CD14-positive monocyte (primary cell): ENCODE measurements around the gene ANKRD39. TPM values are rescaled to one million over a fixed set of nuclear protein-coding genes. Genes with fewer than 3 reads are reported as not detected.

ENCODE experiments used
- DNase-seq, 3 donors: peaks; one replicate each; pipeline ENCODE4 v3.0.0-alpha.2; 2011 to 2022
- H2AFZ ChIP-seq: 2 replicates; pipeline ENCODE4 v1.6.0; 2012; ENCODE audit warnings: mild to moderate bottlenecking, low read depth, low read length, inconsistent platforms; ENCODE audit not compliant: insufficient read depth, poor library complexity, severe bottlenecking
- H3K27ac ChIP-seq, 2 donors: 1 replicate in 1 of 2; 2 replicates in 1 of 2; pipeline ENCODE4 v1.5.1; 2012 to 2013; ENCODE audit warnings: low read length in 2 of 2, control low read depth in 1 of 2, inconsistent platforms in 1 of 2, low read depth in 1 of 2, mild to moderate bottlenecking in 1 of 2
- H3K27me3 ChIP-seq, 2 donors: one replicate each; pipeline versions ENCODE4 v1.6.0 to v1.6.1; 2011 to 2013; ENCODE audit warnings: low read length in 2 of 2; ENCODE audit not compliant: control insufficient read depth in 2 of 2, insufficient read depth in 2 of 2
- H3K36me3 ChIP-seq, 2 donors: replicated peaks in 1 of 2; 1 replicate in 1 of 2; 2 replicates in 1 of 2; pipeline versions ENCODE4 v1.5.1 to v1.6.1; 2012 to 2013; ENCODE audit warnings: low read length in 2 of 2, control low read depth in 1 of 2, inconsistent platforms in 1 of 2, mild to moderate bottlenecking in 1 of 2; ENCODE audit not compliant: insufficient read depth in 2 of 2, control insufficient read depth in 1 of 2
- H3K4me1 ChIP-seq, 2 donors: 1 replicate in 1 of 2; 2 replicates in 1 of 2; pipeline versions ENCODE4 v1.5.1 to v1.6.1; 2012 to 2013; ENCODE audit warnings: low read length in 2 of 2, control low read depth in 1 of 2, inconsistent platforms in 1 of 2, mild to moderate bottlenecking in 1 of 2, moderate library complexity in 1 of 2; ENCODE audit not compliant: insufficient read depth in 2 of 2, control insufficient read depth in 1 of 2
- H3K4me2 ChIP-seq: replicated peaks from 2 replicates; pipeline ENCODE3; 2012; ENCODE audit warnings: low read length, moderate library complexity, mild to moderate bottlenecking; ENCODE audit not compliant: poor library complexity, severe bottlenecking; ENCODE audit errors: extremely low read depth
- H3K4me3 ChIP-seq, 3 experiments: fragments of 200-600 bp in 1 of 3; sonication (generic) in 1 of 3; replicated peaks in 1 of 3; 1 replicate in 2 of 3; 2 replicates in 1 of 3; pipeline ENCODE4 v1.5.1; 2011 to 2013; ENCODE audit warnings: low read length in 3 of 3, mild to moderate bottlenecking in 3 of 3, control low read depth in 2 of 3, low read depth in 2 of 3, inconsistent platforms in 1 of 3, moderate library complexity in 1 of 3
- H3K79me2 ChIP-seq: 2 replicates; pipeline ENCODE4 v1.6.0; 2012; ENCODE audit warnings: mild to moderate bottlenecking, control low read depth, inconsistent platforms, low read length, moderate library complexity; ENCODE audit not compliant: insufficient read depth
- H3K9ac ChIP-seq: 2 replicates; pipeline ENCODE4 v1.6.0; 2017; ENCODE audit warnings: low read length, mild to moderate bottlenecking; ENCODE audit not compliant: insufficient read depth, poor library complexity, severe bottlenecking
- H3K9me3 ChIP-seq, 2 donors: replicated peaks in 1 of 2; 1 replicate in 1 of 2; 2 replicates in 1 of 2; pipeline versions ENCODE4 v1.5.1 to v1.6.1; 2012 to 2013; ENCODE audit warnings: low read length in 2 of 2, control low read depth in 1 of 2; ENCODE audit not compliant: control insufficient read depth in 1 of 2, insufficient read depth in 1 of 2
- H4K20me1 ChIP-seq: 2 replicates; pipeline ENCODE4 v1.6.0; 2012; ENCODE audit warnings: mild to moderate bottlenecking, low read length, control low read depth, moderate library complexity; ENCODE audit not compliant: insufficient read depth
- H3K27ac Mint-ChIP-seq, 7 donors: one replicate each; pipeline ENCODE4 v1.8.0; 2020; ENCODE audit warnings: mild to moderate bottlenecking in 7 of 7, mixed read lengths in 7 of 7, moderate library complexity in 6 of 7, inconsistent platforms in 2 of 7
- H3K27me3 Mint-ChIP-seq, 3 donors: one replicate each; pipeline ENCODE4 v1.8.0; 2021 to 2022; ENCODE audit warnings: low read depth in 3 of 3, mild to moderate bottlenecking in 3 of 3, mixed read lengths in 3 of 3, moderate library complexity in 3 of 3, inconsistent platforms in 1 of 3
- H3K36me3 Mint-ChIP-seq, 2 donors: one replicate each; pipeline ENCODE4 v1.8.0; 2020; ENCODE audit warnings: mixed read lengths in 2 of 2, inconsistent platforms in 1 of 2, mild to moderate bottlenecking in 1 of 2
- H3K4me1 Mint-ChIP-seq: one replicate; pipeline ENCODE4 v1.8.0; 2020; ENCODE audit warnings: mild to moderate bottlenecking, mixed read lengths
- H3K4me3 Mint-ChIP-seq, 2 donors: one replicate each; pipeline ENCODE4 v1.8.0; 2020; ENCODE audit warnings: mild to moderate bottlenecking in 2 of 2, mixed read lengths in 2 of 2, moderate library complexity in 1 of 2
- H3K9me3 Mint-ChIP-seq, 7 donors: one replicate each; pipeline ENCODE4 v1.8.0; 2020 to 2022; ENCODE audit warnings: mixed read lengths in 7 of 7, mild to moderate bottlenecking in 6 of 7, moderate library complexity in 6 of 7, inconsistent platforms in 2 of 7
- WGBS: methylation state at CpG from one replicate; pipeline ENCODE4 v1.1.5; 2013; ENCODE audit warnings: missing lambda C conversion rate; ENCODE audit not compliant: insufficient coverage; 5-methylcytosine and 5-hydroxymethylcytosine counted together
- intact Hi-C, 2 donors: fragments of 100-400 bp; cut with micrococcal nuclease; formaldehyde crosslinking; loops; one replicate each; pipeline versions ENCODE4 v1.15.0 to v1.15.1; 2023
- polyA plus RNA-seq, 3 donors: library from polyadenylated mRNA; depleted of rRNA in 1 of 3; unstranded in 2 of 3; stranded (reverse) in 1 of 3; fragments of 300-500 nt in 2 of 3; fragments of >200 nt in 1 of 3; fragmentation: Illumina TruSeq in 2 of 3; gene quantifications; 1 replicate in 2 of 3; 2 replicates in 1 of 3; pipeline ENCODE4 v1.2.3, GENCODE V29; 2012 to 2021
- TF ChIP-seq, protein P1 (sequence below): fragments of 200-600 bp; IDR thresholded peaks from one replicate; pipeline ENCODE4 v1.8.0; 2022; ENCODE audit warnings: antibody characterized with exemption, mild to moderate bottlenecking

The ANKRD39 gene
- polyA plus RNA-seq, 3 donors: 6.2 to 9.7 (median 9.0) TPM

DNA sequence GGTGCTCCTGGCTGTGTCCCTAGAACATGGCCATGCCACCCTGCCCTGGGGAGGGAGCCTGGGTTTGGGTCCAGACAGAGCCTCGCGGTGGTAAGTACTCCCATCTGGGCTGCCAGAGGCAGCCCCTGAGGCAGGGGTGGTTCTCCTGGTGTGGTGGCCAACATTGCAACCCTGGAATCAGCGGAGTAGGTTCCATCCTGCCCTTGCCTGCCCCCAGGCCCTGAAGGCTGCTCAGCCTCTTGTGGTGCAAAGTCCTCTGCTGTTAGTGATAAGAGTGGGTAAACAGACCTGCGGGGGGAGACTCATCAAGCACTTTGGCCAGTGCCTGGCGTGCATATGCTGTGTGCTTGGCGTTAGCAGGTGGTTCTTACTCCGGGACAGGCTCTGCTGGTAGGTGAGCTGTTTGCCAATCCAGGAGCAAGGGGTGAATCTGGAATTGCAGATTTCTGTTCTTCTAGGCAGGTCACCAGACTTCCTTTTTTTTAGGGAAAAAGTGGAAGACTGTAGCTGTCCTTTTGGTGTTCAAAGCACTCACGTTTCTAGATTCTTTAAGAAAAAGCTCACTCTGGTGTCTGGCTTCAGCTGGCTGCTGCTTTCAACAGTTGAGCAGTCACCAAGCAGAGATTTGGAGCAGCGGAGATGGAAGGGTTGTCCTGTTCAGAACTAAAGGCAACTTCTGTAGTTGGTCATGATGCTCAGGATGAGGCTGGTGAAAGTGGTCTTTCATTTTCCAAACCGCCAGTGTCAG lies 38.5 kb downstream of the ANKRD39 start:
- H3K36me3 ChIP-seq: peaks cover 11 to 38% of the 10 kb centered on the region in 2 donors
- H3K79me2 ChIP-seq: peaks cover 25% of the 10 kb centered on the region

DNA sequence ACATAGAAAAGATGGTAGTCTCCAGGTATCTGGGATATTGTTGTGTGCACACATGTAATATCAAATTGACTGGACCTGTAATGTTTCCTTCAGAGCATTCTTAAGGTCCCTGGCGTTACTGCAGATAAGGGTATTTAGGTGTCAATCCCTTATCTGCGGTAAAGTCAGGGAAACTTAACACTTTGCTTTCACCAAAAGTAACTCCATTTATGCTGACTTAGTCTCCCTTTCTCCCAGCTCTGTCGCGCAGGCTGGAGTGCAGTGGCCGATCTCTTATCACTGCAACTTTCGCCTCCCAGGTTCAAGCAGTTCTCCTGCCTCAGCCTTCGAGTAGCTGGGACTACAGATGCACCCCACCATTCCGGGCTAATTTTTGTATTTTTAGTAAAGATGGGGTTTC lies 39.9 kb downstream of the ANKRD39 start:
- H3K4me3 Mint-ChIP-seq: peak overlapping the region; percentile 77 to 88
- intact Hi-C loops: loop anchor here (5.0 to 10.0 kb wide), 3 partner anchors 39 to 56 kb away; partner anchors contain the start of genes ANKRD39 (in 2 of the 2) and CNNM4 (in 2 of the 2)
- H3K4me1 Mint-ChIP-seq: peaks cover 53% of the 10 kb centered on the region
- no peaks in the 10 kb centered on the region for H3K27me3 ChIP-seq
- H3K9ac ChIP-seq: peak overlapping the region; percentile 43
- peaks cover 4 to 23% of the 10 kb centered on the region in 2 donors for H3K36me3 ChIP-seq
- H3K9me3 ChIP-seq: no peaks in the 10 kb centered on the region
- TF ChIP-seq, protein P1, sequence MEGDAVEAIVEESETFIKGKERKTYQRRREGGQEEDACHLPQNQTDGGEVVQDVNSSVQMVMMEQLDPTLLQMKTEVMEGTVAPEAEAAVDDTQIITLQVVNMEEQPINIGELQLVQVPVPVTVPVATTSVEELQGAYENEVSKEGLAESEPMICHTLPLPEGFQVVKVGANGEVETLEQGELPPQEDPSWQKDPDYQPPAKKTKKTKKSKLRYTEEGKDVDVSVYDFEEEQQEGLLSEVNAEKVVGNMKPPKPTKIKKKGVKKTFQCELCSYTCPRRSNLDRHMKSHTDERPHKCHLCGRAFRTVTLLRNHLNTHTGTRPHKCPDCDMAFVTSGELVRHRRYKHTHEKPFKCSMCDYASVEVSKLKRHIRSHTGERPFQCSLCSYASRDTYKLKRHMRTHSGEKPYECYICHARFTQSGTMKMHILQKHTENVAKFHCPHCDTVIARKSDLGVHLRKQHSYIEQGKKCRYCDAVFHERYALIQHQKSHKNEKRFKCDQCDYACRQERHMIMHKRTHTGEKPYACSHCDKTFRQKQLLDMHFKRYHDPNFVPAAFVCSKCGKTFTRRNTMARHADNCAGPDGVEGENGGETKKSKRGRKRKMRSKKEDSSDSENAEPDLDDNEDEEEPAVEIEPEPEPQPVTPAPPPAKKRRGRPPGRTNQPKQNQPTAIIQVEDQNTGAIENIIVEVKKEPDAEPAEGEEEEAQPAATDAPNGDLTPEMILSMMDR: no peak
- H3K4me1 ChIP-seq: peaks cover 22 to 35% of the 10 kb centered on the region in 2 donors
- peaks cover 8 to 14% (median 10%) of the 10 kb centered on the region in 3 donors for H3K27me3 Mint-ChIP-seq
- no peaks in the 10 kb centered on the region for H3K9me3 Mint-ChIP-seq
- peaks cover 56% of the 10 kb centered on the region for H4K20me1 ChIP-seq
- H3K36me3 Mint-ChIP-seq: peaks cover 35 to 36% of the 10 kb centered on the region in 2 donors
- peak overlapping the region; percentile 96 for H3K4me2 ChIP-seq
- peak overlapping the region in 1 of 3 experiments; percentile 73 for H3K4me3 ChIP-seq
- H3K79me2 ChIP-seq: peaks cover 18% of the 10 kb centered on the region
- WGBS: 100% methylated on average over 3 of the region's 8 CpGs
- no peak overlapping the region for H3K27ac ChIP-seq
- no peak for DNase-seq
- no peak overlapping the region for H2AFZ ChIP-seq
- no peak overlapping the region for H3K27ac Mint-ChIP-seq

More for the DNA sequence above, 38.5 kb downstream of the ANKRD39 start:
- Histone ChIP-seq H3K27me3 (no peaks in the 10 kb centered on the region), H3K4me3 (no peak overlapping the region), H3K27ac (no peak overlapping the region), H3K4me2 (no peak overlapping the region), H3K9me3 (no peaks in the 10 kb centered on the region), H2AFZ (no peak overlapping the region), H3K4me1 (peaks cover 22 to 35% of the 10 kb centered on the region in 2 donors), H4K20me1 (peaks cover 70% of the 10 kb centered on the region), H3K9ac (no peak overlapping the region)
- peaks cover 52% of the 10 kb centered on the region for H3K4me1 Mint-ChIP-seq
- TF ChIP-seq, protein P1: no peak
- H3K36me3 Mint-ChIP-seq: peaks cover 36 to 45% of the 10 kb centered on the region in 2 donors
- H3K27ac Mint-ChIP-seq: peak overlapping the region in 1 of 7 donors; percentile 30
- DNase-seq: no peak
- 72% methylated on average over 8 of the region's 10 CpGs for WGBS
- H3K4me3 Mint-ChIP-seq: no peak overlapping the region
- intact Hi-C loops: loop anchor here (5.0 to 10.0 kb wide), 3 partner anchors 38 to 57 kb away; partner anchors contain the start of genes ANKRD39 (in 2 of the 2) and CNNM4 (in 2 of the 2)
- no peaks in the 10 kb centered on the region for H3K9me3 Mint-ChIP-seq
- H3K27me3 Mint-ChIP-seq: peaks cover 8 to 13% (median 10%) of the 10 kb centered on the region in 3 donors
